IPS-18a (cell line): ENCODE results near the gene BARX1.

Experiments
- H3K27ac ChIP-seq: one replicate; pipeline ENCODE4 v1.5.1; 2013; ENCODE audit warnings: low read length
- H3K27me3 ChIP-seq: one replicate; pipeline ENCODE4 v1.6.1; 2013; ENCODE audit warnings: mild to moderate bottlenecking, low read length; ENCODE audit not compliant: control insufficient read depth, insufficient read depth
- H3K36me3 ChIP-seq: one replicate; pipeline ENCODE4 v1.6.1; 2013; ENCODE audit warnings: low read depth, low read length; ENCODE audit not compliant: control insufficient read depth
- H3K4me1 ChIP-seq: one replicate; pipeline ENCODE4 v1.6.1; 2013; ENCODE audit warnings: low read depth, low read length; ENCODE audit not compliant: control insufficient read depth
- H3K4me3 ChIP-seq: one replicate; pipeline ENCODE4 v1.5.1; 2013; ENCODE audit warnings: low read length
- H3K9ac ChIP-seq: one replicate; pipeline ENCODE4 v1.6.1; 2013; ENCODE audit warnings: mild to moderate bottlenecking, low read length, moderate library complexity
- H3K9me3 ChIP-seq: one replicate; pipeline ENCODE4 v1.6.1; 2013; ENCODE audit warnings: low read depth, low read length; ENCODE audit not compliant: control insufficient read depth

Gene BARX1

DNA sequence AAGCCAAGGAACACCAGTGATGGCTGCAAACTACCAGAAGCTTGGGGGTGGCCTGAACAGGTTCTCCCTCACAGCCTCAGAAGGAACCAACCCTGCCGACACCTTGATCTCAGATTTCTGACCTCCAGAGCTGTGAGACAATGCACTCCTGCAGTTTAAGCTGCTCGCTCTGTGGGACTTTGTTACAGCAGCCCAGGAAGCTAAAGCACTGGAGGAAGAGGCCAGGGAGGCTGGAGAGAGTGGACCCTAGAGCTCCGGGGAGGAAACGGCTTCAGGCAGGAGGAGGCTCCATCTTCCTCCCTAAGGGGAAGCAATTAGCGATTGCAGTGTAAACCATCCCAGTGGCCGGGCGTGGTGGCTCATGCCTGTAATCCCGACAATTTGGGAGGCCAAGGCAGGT lies 25.1 kb downstream of the BARX1 start:
- Histone ChIP-seq H3K4me1 (peaks cover 2% of the 10 kb centered on the region), H3K9me3 (no peaks in the 10 kb centered on the region), H3K27ac (no peak overlapping the region), H3K36me3 (no peaks in the 10 kb centered on the region), H3K4me3 (no peak overlapping the region), H3K9ac (no peak overlapping the region), H3K27me3 (no peaks in the 10 kb centered on the region)

DNA sequence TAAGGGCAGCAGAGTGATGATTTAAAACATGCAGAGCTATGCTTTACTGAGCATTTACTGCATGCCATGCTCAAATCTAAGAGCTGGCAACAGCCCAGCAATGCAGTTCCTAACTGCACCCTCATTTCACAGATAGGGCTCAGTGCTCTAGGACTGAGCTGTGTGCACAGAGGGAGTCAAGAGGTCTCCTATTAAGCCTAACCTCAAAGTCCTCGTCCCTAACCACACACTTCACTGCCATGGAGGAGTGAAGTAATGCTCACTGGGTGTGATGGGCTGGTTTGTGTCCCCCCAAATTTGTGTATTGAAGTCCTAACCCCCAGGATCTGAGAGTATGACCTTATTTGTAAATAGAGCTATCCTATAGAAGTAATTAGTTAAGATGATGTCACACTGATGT lies 25.9 kb downstream of the BARX1 start:
- no peaks in the 10 kb centered on the region for H3K9me3 ChIP-seq
- no peak overlapping the region for H3K4me3 ChIP-seq
- H3K27me3 ChIP-seq, result no peaks in the 10 kb centered on the region
- peaks cover 2% of the 10 kb centered on the region for H3K4me1 ChIP-seq
- H3K36me3 ChIP-seq, result no peaks in the 10 kb centered on the region
- H3K27ac ChIP-seq, result no peak overlapping the region
- no peak overlapping the region for H3K9ac ChIP-seq

DNA sequence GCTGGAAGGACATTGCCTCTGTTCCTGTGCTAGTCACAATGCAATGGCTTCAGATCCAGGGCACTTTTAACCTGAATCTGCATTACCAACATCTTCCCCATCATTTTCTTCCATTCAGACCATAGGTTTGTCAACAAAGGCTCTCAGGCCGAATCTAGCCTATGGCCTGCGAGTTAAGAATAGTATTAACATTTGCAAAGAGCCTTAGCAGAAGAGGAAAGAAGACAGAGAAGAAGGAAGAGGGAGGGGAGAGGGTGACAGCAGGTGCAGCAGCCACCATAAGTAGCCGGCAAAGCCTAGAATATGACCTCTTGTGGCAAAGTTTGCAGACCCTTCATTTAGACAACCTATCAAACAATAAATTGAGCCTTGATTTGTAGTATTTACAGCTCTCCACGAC lies 32.6 kb downstream of the BARX1 start:
- no peak overlapping the region for H3K4me3 ChIP-seq
- H3K27me3 ChIP-seq, result no peaks in the 10 kb centered on the region
- H3K36me3 ChIP-seq, result no peaks in the 10 kb centered on the region
- H3K27ac ChIP-seq, result no peak overlapping the region
- H3K4me1 ChIP-seq, result no peaks in the 10 kb centered on the region
- H3K9me3 ChIP-seq, result no peaks in the 10 kb centered on the region
- no peak overlapping the region for H3K9ac ChIP-seq

DNA sequence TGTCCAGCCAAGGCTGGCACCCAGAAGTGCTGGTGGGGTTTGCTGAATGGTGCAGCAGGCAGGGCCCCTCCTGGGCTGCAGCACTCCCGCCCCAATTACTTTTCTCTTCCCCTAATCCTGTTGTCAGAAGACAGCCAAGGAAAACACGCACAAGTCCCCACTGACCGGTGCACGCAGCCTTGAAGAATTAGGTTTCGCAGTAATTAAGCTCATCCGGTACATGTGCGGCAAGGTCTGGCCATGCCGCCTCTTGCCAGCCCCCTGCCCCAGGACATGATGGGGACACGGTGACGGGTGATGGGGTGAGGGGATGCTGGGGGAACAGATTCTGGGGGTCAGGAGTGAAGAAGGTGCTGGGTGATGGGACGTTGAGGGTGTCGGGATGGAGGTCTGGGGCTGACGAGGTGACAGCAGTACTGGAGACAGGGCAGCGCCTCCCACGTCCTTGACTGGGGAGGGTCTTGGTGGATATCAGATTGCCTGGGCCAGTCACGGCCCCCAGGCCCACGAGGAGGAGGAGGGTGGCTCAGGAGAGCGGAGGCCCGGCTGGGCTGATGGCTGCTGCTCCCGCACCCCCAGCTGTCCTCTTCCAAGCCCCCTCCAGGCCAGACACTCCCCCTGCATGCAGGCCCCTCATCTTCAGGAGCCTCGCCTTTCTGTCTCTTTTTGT lies 34.9 kb downstream of the BARX1 start:
- Histone ChIP-seq H3K9me3 (no peaks in the 10 kb centered on the region), H3K27me3 (no peaks in the 10 kb centered on the region), H3K9ac (no peak overlapping the region), H3K36me3 (no peaks in the 10 kb centered on the region), H3K27ac (no peak overlapping the region), H3K4me3 (no peak overlapping the region), H3K4me1 (no peaks in the 10 kb centered on the region)

DNA sequence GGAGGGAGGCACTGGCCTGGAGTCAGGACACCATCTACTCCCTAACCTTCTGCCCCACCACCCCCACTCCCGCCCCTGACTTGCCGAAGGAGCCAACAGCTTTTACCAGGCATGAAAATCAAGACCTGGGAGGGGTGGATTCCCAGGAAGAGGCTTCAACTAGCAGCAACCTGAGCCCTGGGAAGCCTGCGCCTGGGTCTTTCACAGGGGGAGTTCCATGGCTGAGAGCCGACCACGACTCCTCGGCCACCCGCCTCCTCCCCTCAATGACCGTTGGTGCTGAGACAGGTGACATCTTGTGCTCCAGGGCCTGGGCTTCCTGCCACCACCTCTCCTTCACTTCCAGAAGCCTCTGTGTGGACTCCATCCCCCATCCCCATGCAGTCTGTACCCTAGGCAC lies 37.1 kb downstream of the BARX1 start:
- no peaks in the 10 kb centered on the region for H3K9me3 ChIP-seq
- no peaks in the 10 kb centered on the region for H3K27me3 ChIP-seq
- H3K4me1 ChIP-seq, result no peaks in the 10 kb centered on the region
- H3K36me3 ChIP-seq, result no peaks in the 10 kb centered on the region
- H3K9ac ChIP-seq, result no peak overlapping the region
- no peak overlapping the region for H3K27ac ChIP-seq
- no peak overlapping the region for H3K4me3 ChIP-seq

DNA sequence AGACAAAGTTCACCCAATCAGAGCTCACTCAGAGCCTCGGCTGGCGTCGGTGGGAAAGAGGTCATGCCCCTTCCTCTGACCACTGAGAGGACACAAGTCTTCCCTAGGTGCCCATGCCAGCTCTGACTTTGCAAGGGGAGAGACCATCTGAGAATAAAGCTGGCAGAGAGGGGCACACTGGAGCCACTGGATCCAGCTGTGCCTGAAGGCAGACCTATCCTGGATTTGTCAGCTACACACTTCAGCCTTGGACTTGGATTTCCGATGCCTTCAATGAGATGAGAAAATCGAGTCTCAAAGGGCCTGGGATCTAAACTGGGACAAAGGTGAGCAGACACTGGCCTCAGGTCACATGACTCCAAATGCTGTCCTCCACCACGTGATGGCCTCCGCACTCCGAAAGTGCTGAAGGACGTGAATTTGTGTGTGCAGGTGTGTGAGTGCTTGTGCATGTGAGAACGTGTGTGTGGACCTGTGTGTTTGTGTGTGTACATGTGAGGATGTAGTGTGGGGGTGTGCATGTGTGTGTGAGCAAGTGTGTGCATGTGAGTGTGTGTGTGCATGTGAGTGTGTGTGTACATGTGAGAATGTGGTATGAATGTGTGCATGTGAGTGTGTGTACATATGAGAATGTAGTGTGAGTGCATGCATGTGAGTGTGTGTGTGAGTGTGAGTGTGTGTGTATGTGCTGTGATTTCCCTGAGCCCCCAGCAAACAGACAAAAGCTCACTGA lies 37.9 kb downstream of the BARX1 start:
- Histone ChIP-seq H3K9ac (no peak overlapping the region), H3K4me3 (no peak overlapping the region), H3K9me3 (no peaks in the 10 kb centered on the region), H3K36me3 (no peaks in the 10 kb centered on the region), H3K4me1 (peaks cover 6% of the 10 kb centered on the region), H3K27me3 (no peaks in the 10 kb centered on the region), H3K27ac (no peak overlapping the region)

DNA sequence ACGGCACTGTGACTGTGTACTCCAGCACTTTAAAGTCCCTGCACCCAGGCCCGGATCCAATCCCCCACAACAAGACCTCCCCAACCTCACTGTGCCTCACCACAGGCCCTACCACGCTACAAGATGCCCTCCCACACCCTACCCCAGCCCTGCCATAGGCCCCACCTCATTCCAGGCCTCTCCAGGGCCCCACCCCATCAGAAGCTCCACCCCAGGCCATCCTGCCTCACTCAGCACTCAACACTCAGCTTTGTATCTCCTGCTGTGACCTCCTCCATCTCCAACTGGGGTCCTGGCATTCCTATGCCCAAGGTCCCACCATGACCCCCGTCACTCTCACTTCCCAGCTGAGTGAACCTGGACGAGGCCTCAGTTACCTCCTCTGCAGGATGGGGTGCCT lies 38.8 kb downstream of the BARX1 start:
- peaks cover 9% of the 10 kb centered on the region for H3K4me1 ChIP-seq
- no peak overlapping the region for H3K9ac ChIP-seq
- no peak overlapping the region for H3K4me3 ChIP-seq
- no peaks in the 10 kb centered on the region for H3K9me3 ChIP-seq
- H3K36me3 ChIP-seq, result no peaks in the 10 kb centered on the region
- H3K27me3 ChIP-seq, result no peaks in the 10 kb centered on the region
- no peak overlapping the region for H3K27ac ChIP-seq

DNA sequence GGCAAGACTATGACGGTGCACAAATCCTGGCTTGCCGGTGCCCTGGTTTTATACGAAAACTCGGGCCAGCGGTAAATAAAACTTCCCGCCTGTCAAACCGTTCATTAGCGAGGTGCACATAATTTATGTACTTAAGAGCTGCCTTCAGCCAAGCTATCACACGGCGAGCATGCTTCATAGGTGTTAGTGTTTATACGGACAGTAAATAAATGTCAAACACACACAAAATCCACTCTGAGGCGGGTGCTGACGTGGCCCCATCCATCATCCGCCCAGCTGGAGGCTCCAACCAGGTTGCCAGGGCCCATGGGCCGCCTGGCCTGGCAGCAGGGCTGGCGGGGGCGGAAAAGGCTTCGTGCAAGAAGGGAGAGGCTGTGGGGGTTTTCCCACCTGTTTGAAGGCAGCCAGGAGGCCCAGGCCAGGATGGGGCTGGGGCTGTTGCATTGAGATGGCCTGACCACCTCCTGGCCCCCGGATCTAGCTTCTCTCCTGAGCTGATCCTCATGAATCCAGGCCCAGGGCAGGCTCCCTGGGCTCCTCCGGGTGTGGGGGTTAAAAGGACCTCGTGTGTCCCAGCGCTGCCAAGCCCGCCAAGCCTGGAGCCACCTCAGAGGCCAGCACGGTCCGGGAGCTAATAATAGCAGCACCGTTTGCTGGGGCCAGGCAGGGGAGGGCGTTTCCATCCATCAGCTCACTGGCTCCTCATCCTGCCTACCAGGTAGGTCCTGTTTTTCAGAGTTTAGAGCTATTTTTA lies 43.2 kb downstream of the BARX1 start:
- no peak overlapping the region for H3K9ac ChIP-seq
- H3K9me3 ChIP-seq, result no peaks in the 10 kb centered on the region
- no peaks in the 10 kb centered on the region for H3K27me3 ChIP-seq
- H3K36me3 ChIP-seq, result no peaks in the 10 kb centered on the region
- H3K27ac ChIP-seq, result no peak overlapping the region
- H3K4me3 ChIP-seq, result no peak overlapping the region
- peaks cover 9% of the 10 kb centered on the region for H3K4me1 ChIP-seq

DNA sequence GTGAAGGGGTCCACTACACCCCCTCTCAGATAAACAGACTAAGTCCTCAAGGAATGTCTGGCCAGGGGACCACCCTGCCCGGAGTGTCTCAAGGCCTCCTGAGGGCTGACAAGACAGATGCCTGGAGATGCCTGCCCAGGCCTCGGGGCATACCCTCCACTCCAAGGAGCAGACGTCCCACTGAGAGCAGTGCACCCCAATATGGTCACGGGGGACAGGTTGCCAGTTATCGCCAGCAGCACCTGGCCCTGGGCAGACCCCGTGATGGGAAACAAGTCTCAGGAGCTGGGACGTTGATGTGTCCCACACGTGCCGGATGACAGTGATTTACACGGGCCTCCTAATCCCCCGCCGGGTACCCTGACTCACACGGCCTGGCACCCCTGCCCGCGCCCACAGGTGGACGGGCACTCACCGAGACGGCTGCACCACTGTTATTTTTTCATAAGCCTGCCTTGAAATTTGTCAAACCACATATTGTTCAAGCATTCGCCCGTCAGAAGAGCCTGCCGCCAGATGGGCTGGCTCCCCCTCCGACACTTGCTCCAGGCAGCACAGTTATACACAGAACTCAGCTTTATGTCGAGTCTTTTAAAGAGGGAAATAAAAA lies 43.9 kb downstream of the BARX1 start:
- Histone ChIP-seq H3K9me3 (no peaks in the 10 kb centered on the region), H3K36me3 (no peaks in the 10 kb centered on the region), H3K9ac (no peak overlapping the region), H3K4me1 (peaks cover 9% of the 10 kb centered on the region), H3K27me3 (no peaks in the 10 kb centered on the region), H3K4me3 (no peak overlapping the region), H3K27ac (no peak overlapping the region)

DNA sequence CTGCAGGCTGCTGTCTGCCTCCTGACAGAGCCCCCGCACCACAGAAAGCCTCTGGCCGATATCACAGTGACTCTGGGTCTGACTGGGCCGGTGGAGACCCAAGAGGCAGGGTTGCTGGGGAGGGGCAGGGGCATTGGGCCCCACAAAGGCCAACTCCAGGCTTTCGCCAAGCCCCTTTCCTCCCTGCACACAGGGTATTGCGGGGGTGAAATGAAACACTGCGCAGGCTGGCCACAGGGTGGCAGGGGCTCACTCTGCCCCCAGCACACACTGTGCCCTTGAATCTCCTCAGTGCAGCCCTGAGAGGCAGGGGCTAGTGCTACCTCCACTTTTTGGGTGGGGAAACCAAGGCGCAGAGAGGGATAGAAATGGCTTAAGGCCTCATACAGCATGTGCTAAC lies 44.6 kb downstream of the BARX1 start:
- Histone ChIP-seq H3K27me3 (no peaks in the 10 kb centered on the region), H3K4me1 (peaks cover 9% of the 10 kb centered on the region), H3K27ac (no peak overlapping the region), H3K4me3 (no peak overlapping the region), H3K36me3 (no peaks in the 10 kb centered on the region), H3K9me3 (no peaks in the 10 kb centered on the region), H3K9ac (no peak overlapping the region)

DNA sequence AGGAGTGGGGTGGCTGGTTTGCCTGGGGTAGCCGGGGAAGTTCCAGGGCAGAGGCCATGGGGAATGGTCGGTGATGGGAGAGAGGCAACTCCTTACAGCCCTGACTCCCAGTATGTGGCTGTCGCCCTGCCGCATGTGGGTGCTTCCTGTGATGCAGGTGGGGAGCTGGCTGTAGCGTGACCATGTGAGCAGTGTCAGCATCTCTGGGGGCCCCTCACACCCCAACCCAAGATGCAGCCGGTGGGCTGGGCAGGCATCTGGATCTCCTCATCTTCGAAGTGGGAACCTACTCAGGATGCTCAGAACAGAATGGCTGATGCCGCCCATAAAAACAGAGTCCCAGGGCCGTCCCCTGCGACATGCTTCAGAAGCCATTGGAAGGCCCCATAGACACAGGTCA lies 45.0 kb downstream of the BARX1 start:
- Histone ChIP-seq H3K27me3 (no peaks in the 10 kb centered on the region), H3K36me3 (no peaks in the 10 kb centered on the region), H3K9ac (no peak overlapping the region), H3K9me3 (no peaks in the 10 kb centered on the region), H3K27ac (no peak overlapping the region), H3K4me1 (peaks cover 9% of the 10 kb centered on the region), H3K4me3 (no peak overlapping the region)
